Measurements from ENCODE around the gene TANC1.

DNA sequence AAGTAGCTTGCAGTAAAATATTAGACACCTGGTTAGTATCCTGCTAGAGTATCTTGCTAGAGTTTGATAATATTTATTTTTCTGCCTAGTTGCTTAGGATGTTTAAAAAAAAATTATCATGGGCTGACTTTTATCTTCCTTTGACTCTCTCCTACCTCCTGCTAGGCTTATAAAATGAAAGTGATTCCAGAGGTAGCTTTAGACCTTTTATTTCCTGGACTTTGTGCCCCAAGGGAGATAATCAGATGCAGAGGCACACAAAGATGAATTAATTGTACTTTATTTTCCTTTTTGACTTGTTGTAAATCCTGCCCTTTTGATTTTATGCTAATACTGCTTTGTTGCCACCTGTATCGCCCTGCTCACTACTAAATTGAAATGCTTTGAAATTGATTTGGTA, 187.4 kb downstream of the TANC1 start:
- TF ChIP-seq, protein P1, sequence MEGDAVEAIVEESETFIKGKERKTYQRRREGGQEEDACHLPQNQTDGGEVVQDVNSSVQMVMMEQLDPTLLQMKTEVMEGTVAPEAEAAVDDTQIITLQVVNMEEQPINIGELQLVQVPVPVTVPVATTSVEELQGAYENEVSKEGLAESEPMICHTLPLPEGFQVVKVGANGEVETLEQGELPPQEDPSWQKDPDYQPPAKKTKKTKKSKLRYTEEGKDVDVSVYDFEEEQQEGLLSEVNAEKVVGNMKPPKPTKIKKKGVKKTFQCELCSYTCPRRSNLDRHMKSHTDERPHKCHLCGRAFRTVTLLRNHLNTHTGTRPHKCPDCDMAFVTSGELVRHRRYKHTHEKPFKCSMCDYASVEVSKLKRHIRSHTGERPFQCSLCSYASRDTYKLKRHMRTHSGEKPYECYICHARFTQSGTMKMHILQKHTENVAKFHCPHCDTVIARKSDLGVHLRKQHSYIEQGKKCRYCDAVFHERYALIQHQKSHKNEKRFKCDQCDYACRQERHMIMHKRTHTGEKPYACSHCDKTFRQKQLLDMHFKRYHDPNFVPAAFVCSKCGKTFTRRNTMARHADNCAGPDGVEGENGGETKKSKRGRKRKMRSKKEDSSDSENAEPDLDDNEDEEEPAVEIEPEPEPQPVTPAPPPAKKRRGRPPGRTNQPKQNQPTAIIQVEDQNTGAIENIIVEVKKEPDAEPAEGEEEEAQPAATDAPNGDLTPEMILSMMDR (IDR thresholded peaks at IDR 0.05; ENCODE audit: borderline replicate concordance, extremely low read depth, low read length, poor library complexity, severe bottlenecking), result no peak
- TF ChIP-seq EZH2 (IDR thresholded peaks at IDR 0.05; ENCODE audit: borderline replicate concordance, low read depth, low read length, severe bottlenecking), result no peak

All from DND-41 (cell line).